Right ventricle myocardium superior (tissue), 1 donor: ENCODE data around the gene TNFRSF19. TPM values are rescaled to one million over a fixed set of nuclear protein-coding genes. Genes with fewer than 3 reads are reported as not detected.

ENCODE experiments used
- ATAC-seq: fragments of 200-7000 bp; cut with Tn5 transposase; one replicate; pipeline ENCODE4 v1.9.1; 2020; ENCODE audit warnings: mild to moderate bottlenecking; ENCODE audit not compliant: poor library complexity
- DNase-seq: peaks from one replicate; pipeline ENCODE4 v3.0.0-alpha.2; 2020
- intact Hi-C: fragments of 100-400 bp; cut with DNase I; formaldehyde crosslinking; loops from one replicate; pipeline ENCODE4 v1.11.2; 2022
- total RNA-seq: library from RNA; stranded (reverse); fragmentation: NEBNext Ultra II Directional; extraction: Animal tissue kit (Norgen Biotek cat#: 25700); gene quantifications from one replicate; pipeline ENCODE4 v1.2.1, GENCODE V29; 2021
- donor health status: DM: no; HTN: yes; CAD: no; lungs with severe emphysema.

Gene TNFRSF19
- total RNA-seq, 1 donor from 2014 or later: 30.2 TPM

GRCh38 chr13:23695196-23695595 lies 125.0 kb downstream of the TNFRSF19 start:
- DNase-seq (no peak), ATAC-seq (peak; percentile 10)
- intact Hi-C loops: no loop called here

GRCh38 chr13:23695711-23696464 lies 125.7 kb downstream of the TNFRSF19 start:
- intact Hi-C loops: no loop called here
- DNase-seq (peak; percentile 85), ATAC-seq (peak; percentile 83)

- intact Hi-C loops: no loop called here
- DNase-seq (no peak), ATAC-seq (no peak)
Measured at GRCh38 chr13:23696610-23697009, 126.4 kb downstream of the TNFRSF19 start.

GRCh38 chr13:23697772-23698313 lies 127.6 kb downstream of the TNFRSF19 start:
- no peak for ATAC-seq
- intact Hi-C loops: no loop called here
- DNase-seq: no peak

- ATAC-seq (no peak), DNase-seq (no peak)
- intact Hi-C loops: no loop called here
Measured at GRCh38 chr13:23699271-23699670, 129.1 kb downstream of the TNFRSF19 start.

- DNase-seq (no peak), ATAC-seq (peak; percentile 7)
- intact Hi-C loops: loop anchor here (10.0 kb wide), 1 partner anchor 96 kb away; no protein-coding TSS in a partner anchor
Measured at GRCh38 chr13:23701186-23701585, 131.0 kb downstream of the TNFRSF19 start.

GRCh38 chr13:23701636-23702035 lies 131.4 kb downstream of the TNFRSF19 start:
- peak; percentile 92 for DNase-seq
- peak; percentile 94 for ATAC-seq
- intact Hi-C loops: loop anchor here (10.0 kb wide), 1 partner anchor 97 kb away; no protein-coding TSS in a partner anchor

GRCh38 chr13:23703246-23703860 lies 133.1 kb downstream of the TNFRSF19 start:
- ATAC-seq (no peak), DNase-seq (no peak)
- intact Hi-C loops: loop anchor here (10.0 kb wide), 1 partner anchor 99 kb away; no protein-coding TSS in a partner anchor

- intact Hi-C loops: loop anchor here (10.0 kb wide), 1 partner anchor 101 kb away; no protein-coding TSS in a partner anchor
- ATAC-seq (no peak), DNase-seq (no peak)
Measured at GRCh38 chr13:23705583-23705982, 135.4 kb downstream of the TNFRSF19 start.

GRCh38 chr13:23707674-23708073 lies 137.5 kb downstream of the TNFRSF19 start:
- no peak for ATAC-seq
- intact Hi-C loops: loop anchor here (10.0 kb wide), 1 partner anchor 103 kb away; no protein-coding TSS in a partner anchor
- no peak for DNase-seq

GRCh38 chr13:23709536-23709935 lies 139.3 kb downstream of the TNFRSF19 start:
- peak; percentile 89 for ATAC-seq
- intact Hi-C loops: loop anchor here (10.0 kb wide), 1 partner anchor 105 kb away; no protein-coding TSS in a partner anchor
- no peak for DNase-seq

GRCh38 chr13:23710366-23710765 lies 140.2 kb downstream of the TNFRSF19 start:
- no peak for DNase-seq
- ATAC-seq: no peak
- intact Hi-C loops: no loop called here

GRCh38 chr13:23711355-23711754 lies 141.1 kb downstream of the TNFRSF19 start:
- DNase-seq (no peak), ATAC-seq (no peak)
- intact Hi-C loops: no loop called here

- no peak for ATAC-seq
- intact Hi-C loops: no loop called here
Measured at GRCh38 chr13:23714672-23715071, 144.5 kb downstream of the TNFRSF19 start.

GRCh38 chr13:23715092-23715761 lies 145.0 kb downstream of the TNFRSF19 start:
- intact Hi-C loops: no loop called here
- ATAC-seq: no peak
- no peak for DNase-seq

More at GRCh38 chr13:23714672-23715071, 144.5 kb downstream of the TNFRSF19 start:
- DNase-seq: no peak

GRCh38 chr13:23715762-23716235 lies 145.6 kb downstream of the TNFRSF19 start:
- ATAC-seq (peak; percentile 58), DNase-seq (no peak)
- intact Hi-C loops: no loop called here

GRCh38 chr13:23716401-23716800 lies 146.2 kb downstream of the TNFRSF19 start:
- no peak for DNase-seq
- intact Hi-C loops: no loop called here
- ATAC-seq: no peak

- DNase-seq (no peak), ATAC-seq (no peak)
- intact Hi-C loops: no loop called here
Measured at GRCh38 chr13:23718996-23719395, 148.8 kb downstream of the TNFRSF19 start.
